Measurements from ENCODE around the gene SDHC. TPM values are rescaled to one million over a fixed set of nuclear protein-coding genes. Genes with fewer than 3 reads are reported as not detected.

Gene SDHC
- total and polyA plus RNA-seq, 2 of the 13 experiments (the other 11 are each of a cell fraction or from before 2014, with no cell fraction given), result 27.1 to 229 TPM

- TF ChIP-seq NRL (CRISPR knock-in tag; IDR thresholded peaks at IDR 0.05; ENCODE audit: borderline replicate concordance), result no peak
- peak; percentile 69; the same call in 1 of the 2 replicates for TF ChIP-seq ZSCAN31 (CRISPR knock-in tag; IDR thresholded peaks at IDR 0.05; ENCODE audit: low read depth)
- no peak for TF ChIP-seq ATF4 (CRISPR knock-in tag; IDR thresholded peaks at IDR 0.05)
- TF ChIP-seq ZNF263 (CRISPR knock-in tag; IDR thresholded peaks at IDR 0.05), result no peak
- TF ChIP-seq MIER2 (CRISPR knock-in tag; IDR thresholded peaks at IDR 0.05), result no peak
- TF ChIP-seq KAT8 (CRISPR knock-in tag; IDR thresholded peaks at IDR 0.05), result peak; percentile 93
- peak; percentile 54; the same call in 1 of the 2 replicates for TF ChIP-seq ZNF296 (CRISPR knock-in tag; conservative IDR thresholded peaks at IDR 0.05)
- TF ChIP-seq, protein P1, sequence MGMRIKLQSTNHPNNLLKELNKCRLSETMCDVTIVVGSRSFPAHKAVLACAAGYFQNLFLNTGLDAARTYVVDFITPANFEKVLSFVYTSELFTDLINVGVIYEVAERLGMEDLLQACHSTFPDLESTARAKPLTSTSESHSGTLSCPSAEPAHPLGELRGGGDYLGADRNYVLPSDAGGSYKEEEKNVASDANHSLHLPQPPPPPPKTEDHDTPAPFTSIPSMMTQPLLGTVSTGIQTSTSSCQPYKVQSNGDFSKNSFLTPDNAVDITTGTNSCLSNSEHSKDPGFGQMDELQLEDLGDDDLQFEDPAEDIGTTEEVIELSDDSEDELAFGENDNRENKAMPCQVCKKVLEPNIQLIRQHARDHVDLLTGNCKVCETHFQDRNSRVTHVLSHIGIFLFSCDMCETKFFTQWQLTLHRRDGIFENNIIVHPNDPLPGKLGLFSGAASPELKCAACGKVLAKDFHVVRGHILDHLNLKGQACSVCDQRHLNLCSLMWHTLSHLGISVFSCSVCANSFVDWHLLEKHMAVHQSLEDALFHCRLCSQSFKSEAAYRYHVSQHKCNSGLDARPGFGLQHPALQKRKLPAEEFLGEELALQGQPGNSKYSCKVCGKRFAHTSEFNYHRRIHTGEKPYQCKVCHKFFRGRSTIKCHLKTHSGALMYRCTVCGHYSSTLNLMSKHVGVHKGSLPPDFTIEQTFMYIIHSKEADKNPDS (CRISPR knock-in tag; IDR thresholded peaks at IDR 0.05), result no peak
- TF ChIP-seq RNF219 (CRISPR knock-in tag; IDR thresholded peaks at IDR 0.05), result no peak
- no peak; the same call in 1 of the 2 replicates for TF ChIP-seq RNF2 (conservative IDR thresholded peaks at IDR 0.05; ENCODE audit: low read depth)
- no peak for TF ChIP-seq PBX3 (CRISPR knock-in tag; IDR thresholded peaks at IDR 0.05; ENCODE audit: borderline replicate concordance)
- no peak for TF ChIP-seq ZNF782 (CRISPR knock-in tag; IDR thresholded peaks at IDR 0.05; ENCODE audit: borderline replicate concordance)
- TF ChIP-seq HMG20A (CRISPR knock-in tag; IDR thresholded peaks at IDR 0.05; ENCODE audit: borderline replicate concordance), result no peak
- TF ChIP-seq, protein P2, sequence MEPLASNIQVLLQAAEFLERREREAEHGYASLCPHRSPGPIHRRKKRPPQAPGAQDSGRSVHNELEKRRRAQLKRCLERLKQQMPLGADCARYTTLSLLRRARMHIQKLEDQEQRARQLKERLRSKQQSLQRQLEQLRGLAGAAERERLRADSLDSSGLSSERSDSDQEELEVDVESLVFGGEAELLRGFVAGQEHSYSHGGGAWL (CRISPR knock-in tag; IDR thresholded peaks at IDR 0.05), result peak; percentile 38; the same call in 1 of the 2 replicates
- no peak for TF ChIP-seq IKZF1 (IDR thresholded peaks at IDR 0.05)
- TF ChIP-seq PHF21A (CRISPR knock-in tag; IDR thresholded peaks at IDR 0.05), result peak; percentile 79; the same call in 1 of the 2 replicates
- peak; percentile 55; the same call in 1 of the 2 replicates for TF ChIP-seq ZNF292 (CRISPR knock-in tag; IDR thresholded peaks at IDR 0.05; ENCODE audit: borderline replicate concordance, low read depth)
- no peak; the same call in 1 of the 2 replicates for TF ChIP-seq ERF (CRISPR knock-in tag; IDR thresholded peaks at IDR 0.05)
- no peak for TF ChIP-seq LCORL (IDR thresholded peaks at IDR 0.05)
- no peak for TF ChIP-seq LCORL (CRISPR knock-in tag; IDR thresholded peaks at IDR 0.05)
- no peak for TF ChIP-seq ZNF510 (CRISPR knock-in tag; IDR thresholded peaks at IDR 0.05; ENCODE audit: low read depth)
- TF ChIP-seq SRY (CRISPR knock-in tag; IDR thresholded peaks at IDR 0.05), result no peak
- no peak for TF ChIP-seq TP53 (CRISPR knock-in tag; conservative IDR thresholded peaks at IDR 0.05)
- TF ChIP-seq YY1 (IDR thresholded peaks at IDR 0.05; ENCODE audit: insufficient read depth, insufficient replicate concordance, low read depth, low read length), result peak; percentile 97
These were observed at the start of gene SDHC (continued) for GRCh38 chr1:161314201-161314981.
